CD4-positive, alpha-beta memory T cell (primary cell): Measurements from ENCODE around the gene LSM4. TPM values are rescaled to one million over a fixed set of nuclear protein-coding genes. Genes with fewer than 3 reads are reported as not detected.

Experiments used
- CTCF ChIA-PET: fragments of 350-600 bp; sonication (Branson Sonifier 250); formaldehyde crosslinking; loops from one replicate; lab custom pipeline; 2021; ENCODE audit warnings: inconsistent platforms; ENCODE audit not compliant: partially characterized antibody; lab: Charles Lee
- POLR2A ChIA-PET: fragments of 350-600 bp; sonication (Branson Sonifier 250); formaldehyde crosslinking; loops from one replicate; lab custom pipeline; 2021; ENCODE audit not compliant: partially characterized antibody; lab: Charles Lee
- DNase-seq, 5 donors: peaks; one replicate each; pipeline versions ENCODE4 v3.0.0 to v3.0.0-alpha.2; 2020 to 2022; ENCODE audit warnings: mixed read lengths in 1 of 5
- H3K27ac ChIP-seq: one replicate; pipeline ENCODE4 v1.7.0; 2013; ENCODE audit warnings: low read depth, low read length
- H3K27me3 ChIP-seq: 2 replicates; pipeline ENCODE4 v1.7.0; 2013; ENCODE audit warnings: mild to moderate bottlenecking, low read length, moderate library complexity; ENCODE audit not compliant: insufficient read depth
- H3K36me3 ChIP-seq: 2 replicates; pipeline ENCODE4 v1.7.0; 2013; ENCODE audit warnings: mild to moderate bottlenecking, low read length, moderate library complexity; ENCODE audit not compliant: insufficient read depth
- H3K4me1 ChIP-seq: 2 replicates; pipeline ENCODE4 v1.7.0; 2013; ENCODE audit warnings: mild to moderate bottlenecking, low read length, moderate library complexity; ENCODE audit not compliant: insufficient read depth
- H3K4me3 ChIP-seq, 2 donors: one replicate each; pipeline ENCODE4 v1.7.0; 2013; ENCODE audit warnings: low read length in 2 of 2, mild to moderate bottlenecking in 1 of 2
- H3K9me3 ChIP-seq, 2 donors: one replicate each; pipeline ENCODE4 v1.7.0; 2013; ENCODE audit warnings: low read length in 2 of 2, control low read depth in 1 of 2; ENCODE audit not compliant: control insufficient read depth in 1 of 2
- H3K27ac Mint-ChIP-seq, 7 donors: one replicate each; pipeline ENCODE4 v1.8.0; 2020 to 2021; ENCODE audit warnings: mixed read lengths in 7 of 7, mild to moderate bottlenecking in 6 of 7, inconsistent platforms in 3 of 7, moderate library complexity in 3 of 7
- H3K27me3 Mint-ChIP-seq, 2 donors: one replicate each; pipeline ENCODE4 v1.8.0; 2020 to 2021; ENCODE audit warnings: mixed read lengths in 2 of 2
- H3K36me3 Mint-ChIP-seq, 2 donors: one replicate each; pipeline ENCODE4 v1.8.0; 2020 to 2021; ENCODE audit warnings: mixed read lengths in 2 of 2, inconsistent platforms in 1 of 2, mild to moderate bottlenecking in 1 of 2
- H3K4me1 Mint-ChIP-seq, 4 donors: one replicate each; pipeline ENCODE4 v1.8.0; 2020 to 2021; ENCODE audit warnings: mixed read lengths in 4 of 4, mild to moderate bottlenecking in 1 of 4
- H3K4me3 Mint-ChIP-seq, 8 donors: one replicate each; pipeline ENCODE4 v1.8.0; 2020 to 2021; ENCODE audit warnings: mixed read lengths in 8 of 8, mild to moderate bottlenecking in 7 of 8, moderate library complexity in 6 of 8, inconsistent platforms in 3 of 8
- H3K9me3 Mint-ChIP-seq, 8 donors: one replicate each; pipeline ENCODE4 v1.8.0; 2020 to 2021; ENCODE audit warnings: mixed read lengths in 8 of 8, mild to moderate bottlenecking in 5 of 8, inconsistent platforms in 3 of 8, moderate library complexity in 1 of 8
- intact Hi-C: fragments of 100-400 bp; cut with micrococcal nuclease; formaldehyde crosslinking; loops from one replicate; pipeline ENCODE4 v1.15.1; 2023
- polyA plus RNA-seq, 2 donors: library from polyadenylated mRNA; unstranded; fragments of 300-500 nt; fragmentation: Illumina TruSeq; gene quantifications; one replicate each; pipeline ENCODE4 v1.2.3, GENCODE V29; 2021
- total RNA-seq, 2 experiments: library from RNA; stranded (reverse); gene quantifications; one replicate each; pipeline ENCODE4 v1.2.3, GENCODE V29; 2021

LSM4 gene
- total and polyA plus RNA-seq, 4 experiments from 2014 or later = 64.2 to 164 (median 93.0) TPM

- Histone ChIP-seq H3K9me3 (no peaks in the 10 kb centered on the region), H3K36me3 (peaks cover 13% of the 10 kb centered on the region), H3K4me1 (peaks cover 50% of the 10 kb centered on the region), H3K27ac (peak within 1 kb of the TSS; percentile 98), H3K4me3 (peak within 1 kb of the TSS; percentile 79 to 85), H3K27me3 (no peaks in the 10 kb centered on the region)
- peaks cover 14 to 34% of the 10 kb centered on the region in 2 donors for H3K36me3 Mint-ChIP-seq
- H3K9me3 Mint-ChIP-seq = peaks cover 0 to 32% (median 3%) of the 10 kb centered on the region in 8 donors
- intact Hi-C loops = loop anchor here (1.0 to 2.0 kb wide), 3 partner anchors 13 to 77 kb away; partner anchors contain the start of gene RAB3A
- peaks cover 30 to 60% (median 46%) of the 10 kb centered on the region in 4 donors for H3K4me1 Mint-ChIP-seq
- peak within 1 kb of the TSS; percentile 88 to 99 (median 96) for H3K4me3 Mint-ChIP-seq
- H3K27me3 Mint-ChIP-seq = peaks cover 0 to 6% of the 10 kb centered on the region in 2 donors
- DNase-seq = peak; percentile 97 to 99 (median 99)
- CTCF ChIA-PET = interaction anchor here (0.5 to 18.3 kb wide), 10 partner anchors 9 to 190 kb away, joined by 3 to 542 read pairs (median 39); partner anchors contain the start of genes LSM4 and SSBP4
- H3K27ac Mint-ChIP-seq = peak within 1 kb of the TSS; percentile 97 to 100 (median 98)
- POLR2A ChIA-PET = interaction anchor here (0.6 to 27.2 kb wide), 60 partner anchors 10 to 1956 kb away, joined by 3 to 1691 read pairs (median 5); partner anchors contain the start of genes ARRDC2, CCDC124, COPE and DDX49
These were observed 41.5 kb downstream of the LSM4 start, which contains the start of gene JUND for GRCh38 chr19:18281082-18282020. TSS of gene JUND (minus strand) at chr19:18281622. CDS start at chr19:18281484, 138 bp downstream.

- peak; percentile 86 to 90 (median 87) for DNase-seq
- Histone ChIP-seq H3K27me3 (no peaks in the 10 kb centered on the region), H3K4me1 (peaks cover 56% of the 10 kb centered on the region), H3K9me3 (no peaks in the 10 kb centered on the region), H3K36me3 (peaks cover 15% of the 10 kb centered on the region), H3K27ac (peak overlapping the region; percentile 98), H3K4me3 (peak overlapping the region; percentile 79 to 85)
- intact Hi-C loops = loop anchor here (1.0 to 2.0 kb wide), 3 partner anchors 14 to 76 kb away; partner anchors contain the start of gene RAB3A
- Mint-ChIP-seq H3K36me3 (peaks cover 14 to 38% of the 10 kb centered on the region in 2 donors), H3K4me1 (peaks cover 27 to 58% (median 44%) of the 10 kb centered on the region in 4 donors), H3K4me3 (peak overlapping the region; percentile 88 to 99 (median 97)), H3K27me3 (peaks cover 0 to 6% of the 10 kb centered on the region in 2 donors), H3K9me3 (peaks cover 0 to 36% (median 3%) of the 10 kb centered on the region in 8 donors), H3K27ac (peak overlapping the region; percentile 97 to 100 (median 99))
- ChIA-PET CTCF (interaction anchor here (0.7 to 18.3 kb wide), 20 partner anchors 9 to 189 kb away, joined by 3 to 542 read pairs (median 18); partner anchors contain the start of genes LSM4 and SSBP4), POLR2A (interaction anchor here (0.7 to 27.2 kb wide), 56 partner anchors 10 to 1956 kb away, joined by 3 to 1691 read pairs (median 5); partner anchors contain the start of genes ARRDC2, CCDC124, FKBP8 and GDF15)
These were observed 42.4 kb downstream of the LSM4 start for GRCh38 chr19:18280247-18281081.

- Mint-ChIP-seq H3K4me3 (peak overlapping the region; percentile 87 to 99 (median 97)), H3K27ac (peak overlapping the region; percentile 92 to 100 (median 99)), H3K36me3 (peaks cover 14 to 44% of the 10 kb centered on the region in 2 donors), H3K27me3 (peaks cover 0 to 6% of the 10 kb centered on the region in 2 donors), H3K4me1 (peaks cover 21 to 58% (median 44%) of the 10 kb centered on the region in 4 donors), H3K9me3 (peaks cover 0 to 42% (median 3%) of the 10 kb centered on the region in 8 donors)
- peaks cover 20% of the 10 kb centered on the region for H3K36me3 ChIP-seq
- no peaks in the 10 kb centered on the region for H3K27me3 ChIP-seq
- no peaks in the 10 kb centered on the region for H3K9me3 ChIP-seq
- H3K4me3 ChIP-seq = peak overlapping the region; percentile 83 to 85
- peak; percentile 92 to 95 (median 94) for DNase-seq
- H3K27ac ChIP-seq = peak overlapping the region; percentile 98
- CTCF ChIA-PET = interaction anchor here (0.6 to 18.3 kb wide), 40 partner anchors 9 to 189 kb away, joined by 3 to 542 read pairs (median 6); partner anchors contain the start of genes LSM4, MPV17L2, RAB3A and SSBP4
- POLR2A ChIA-PET = interaction anchor here (0.6 to 27.2 kb wide), 46 partner anchors 9 to 640 kb away, joined by 3 to 1691 read pairs (median 4); partner anchors contain the start of genes ARRDC2, COPE, DDX49 and GDF15
- H3K4me1 ChIP-seq = peaks cover 56% of the 10 kb centered on the region
- intact Hi-C loops = loop anchor here (1.0 to 2.0 kb wide), 3 partner anchors 44 to 75 kb away; partner anchors contain the start of genes LSM4 and RAB3A
These were observed 43.2 kb downstream of the LSM4 start for GRCh38 chr19:18279516-18280246.

GRCh38 chr19:18279266-18279515, 43.7 kb downstream of the LSM4 start:
- CTCF ChIA-PET = interaction anchor here (0.7 to 18.3 kb wide), 36 partner anchors 9 to 188 kb away, joined by 3 to 542 read pairs (median 8); partner anchors contain the start of genes LSM4, MPV17L2, RAB3A and SSBP4
- H3K4me1 ChIP-seq = peaks cover 58% of the 10 kb centered on the region
- peaks cover 0 to 47% (median 3%) of the 10 kb centered on the region in 8 donors for H3K9me3 Mint-ChIP-seq
- peak overlapping the region; percentile 98 for H3K27ac ChIP-seq
- peaks cover 14 to 48% of the 10 kb centered on the region in 2 donors for H3K36me3 Mint-ChIP-seq
- peaks cover 0 to 6% of the 10 kb centered on the region in 2 donors for H3K27me3 Mint-ChIP-seq
- peaks cover 23 to 59% (median 45%) of the 10 kb centered on the region in 4 donors for H3K4me1 Mint-ChIP-seq
- peak overlapping the region; percentile 83 to 85 for H3K4me3 ChIP-seq
- H3K27me3 ChIP-seq = no peaks in the 10 kb centered on the region
- peak overlapping the region; percentile 87 to 99 (median 97) for H3K4me3 Mint-ChIP-seq
- H3K9me3 ChIP-seq = no peaks in the 10 kb centered on the region
- DNase-seq = no peak
- peaks cover 20% of the 10 kb centered on the region for H3K36me3 ChIP-seq
- H3K27ac Mint-ChIP-seq = peak overlapping the region; percentile 92 to 100 (median 99)
- intact Hi-C loops = loop anchor here (1.0 kb wide), 2 partner anchors 44 to 49 kb away; partner anchors contain the start of gene LSM4
- POLR2A ChIA-PET = interaction anchor here (0.6 to 27.2 kb wide), 29 partner anchors 9 to 640 kb away, joined by 3 to 1691 read pairs (median 11); partner anchors contain the start of genes ARRDC2, COPE, DDX49 and GDF15

GRCh38 chr19:18278521-18279265, 44.2 kb downstream of the LSM4 start:
- Mint-ChIP-seq H3K36me3 (peaks cover 14 to 48% of the 10 kb centered on the region in 2 donors), H3K4me3 (peak overlapping the region; percentile 87 to 99 (median 97)), H3K27ac (peak overlapping the region; percentile 92 to 100 (median 99)), H3K27me3 (peaks cover 0 to 6% of the 10 kb centered on the region in 2 donors), H3K4me1 (peaks cover 23 to 62% (median 47%) of the 10 kb centered on the region in 4 donors), H3K9me3 (peaks cover 0 to 51% (median 3%) of the 10 kb centered on the region in 8 donors)
- intact Hi-C loops = loop anchor here (1.0 kb wide), 2 partner anchors 45 to 50 kb away; partner anchors contain the start of gene LSM4
- peaks cover 60% of the 10 kb centered on the region for H3K4me1 ChIP-seq
- peak; percentile 60 to 73 (median 68) for DNase-seq
- peaks cover 20% of the 10 kb centered on the region for H3K36me3 ChIP-seq
- CTCF ChIA-PET = interaction anchor here (0.7 to 18.3 kb wide), 34 partner anchors 8 to 188 kb away, joined by 3 to 542 read pairs (median 8); partner anchors contain the start of genes LSM4, RAB3A and SSBP4
- H3K9me3 ChIP-seq = no peaks in the 10 kb centered on the region
- peak overlapping the region; percentile 83 to 85 for H3K4me3 ChIP-seq
- peak overlapping the region; percentile 98 for H3K27ac ChIP-seq
- no peaks in the 10 kb centered on the region for H3K27me3 ChIP-seq
- POLR2A ChIA-PET = interaction anchor here (0.6 to 27.2 kb wide), 27 partner anchors 8 to 641 kb away, joined by 3 to 1691 read pairs (median 11); partner anchors contain the start of genes ARRDC2, COPE, DDX49 and GDF15
